Memory B cell (primary cell): ENCODE data around the gene IGF2R.
"Not testable (repeated sequence)": the region's sequence is repeated elsewhere in the genome, so short reads cannot be mapped to it uniquely, and the experiment has no call there.

Experiments
- ATAC-seq: fragments of 150-1000 bp; cut with Tn5 transposase; 2 replicates; pipeline ENCODE4 v1.10.0; 2021; ENCODE audit warnings: low read depth, mild to moderate bottlenecking, moderate library complexity
- DNase-seq, 2 donors: peaks; one replicate each; pipeline ENCODE4 v3.0.0; 2022; ENCODE audit warnings: low spot score in 2 of 2
- H3K27ac Mint-ChIP-seq: one replicate; pipeline ENCODE4 v1.8.0; 2022; ENCODE audit warnings: mild to moderate bottlenecking, moderate library complexity, mixed read lengths
- H3K27me3 Mint-ChIP-seq: one replicate; pipeline ENCODE4 v1.8.0; 2022; ENCODE audit warnings: mixed read lengths
- H3K36me3 Mint-ChIP-seq: one replicate; pipeline ENCODE4 v1.8.0; 2022; ENCODE audit warnings: mild to moderate bottlenecking, mixed read lengths
- H3K4me1 Mint-ChIP-seq: one replicate; pipeline ENCODE4 v1.8.0; 2022; ENCODE audit warnings: mixed read lengths
- H3K4me3 Mint-ChIP-seq: one replicate; pipeline ENCODE4 v1.8.0; 2022; ENCODE audit warnings: mild to moderate bottlenecking, moderate library complexity, mixed read lengths
- H3K9me3 Mint-ChIP-seq: one replicate; pipeline ENCODE4 v1.8.0; 2022; ENCODE audit warnings: mixed read lengths

IGF2R gene

DNA sequence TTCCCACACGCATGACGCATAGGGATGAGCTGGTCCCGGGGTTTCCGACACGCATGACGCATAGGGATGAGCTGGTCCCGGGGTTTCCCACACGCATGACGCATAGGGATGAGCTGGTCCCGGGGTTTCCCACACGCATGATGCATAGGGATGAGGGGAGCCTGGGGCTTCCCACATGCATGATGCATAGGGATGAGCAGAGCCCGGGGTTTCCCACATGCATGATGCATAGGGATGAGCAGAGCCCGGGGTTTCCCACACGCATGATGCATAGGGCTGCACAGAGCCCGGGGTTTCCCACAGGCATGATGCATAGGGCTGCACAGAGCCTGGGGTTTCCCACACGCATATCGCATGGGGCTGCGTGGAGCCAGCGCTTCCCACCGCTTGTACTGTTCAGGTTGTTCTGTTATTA is 165.5 kb downstream of the IGF2R start:
- not testable (repeated sequence) for H3K27ac Mint-ChIP-seq, H3K36me3 Mint-ChIP-seq, H3K27me3 Mint-ChIP-seq, H3K9me3 Mint-ChIP-seq, H3K4me3 Mint-ChIP-seq, H3K4me1 Mint-ChIP-seq, DNase-seq, ATAC-seq

DNA sequence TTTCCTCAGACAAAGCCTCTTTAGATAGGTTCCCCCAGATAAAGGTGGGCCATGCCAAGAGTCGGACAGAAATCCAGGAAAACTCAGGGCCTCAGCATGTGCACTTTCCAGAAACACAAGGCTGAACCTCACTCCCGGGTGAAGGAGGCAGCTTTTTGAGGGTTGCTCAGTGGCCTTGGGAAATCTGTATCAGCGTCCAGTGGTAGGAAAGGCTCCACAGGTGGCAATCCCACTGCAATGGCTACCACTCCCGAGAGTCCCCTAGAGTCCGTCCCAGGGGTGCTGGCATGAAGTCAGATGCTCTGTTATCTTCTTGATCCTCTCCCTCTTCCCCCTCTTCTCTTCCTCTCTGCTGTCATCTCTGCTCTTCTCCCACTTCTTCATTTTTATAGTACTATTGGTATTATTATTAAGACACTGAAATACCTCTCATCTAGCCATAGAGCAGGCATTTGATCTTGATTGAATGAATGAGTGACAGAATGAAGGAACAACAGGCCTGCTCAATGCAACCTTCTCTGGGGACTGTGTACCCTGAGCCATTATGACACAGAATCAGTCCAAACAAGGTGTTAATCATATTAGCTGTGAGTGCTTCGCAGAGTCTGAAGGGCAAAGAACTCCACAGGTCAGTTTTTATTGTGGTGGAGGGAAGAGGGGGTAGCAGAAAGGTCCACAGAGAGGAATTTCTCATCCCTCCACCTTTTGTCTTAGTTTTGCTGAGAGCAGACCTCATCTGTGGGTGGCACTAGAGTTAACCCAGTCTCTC is 166.1 kb downstream of the IGF2R start:
- Mint-ChIP-seq H3K4me3 (no peak overlapping the region), H3K27me3 (no peaks in the 10 kb centered on the region), H3K36me3 (no peaks in the 10 kb centered on the region), H3K27ac (no peak overlapping the region), H3K4me1 (no peaks in the 10 kb centered on the region), H3K9me3 (no peaks in the 10 kb centered on the region)
- no peak for ATAC-seq
- DNase-seq: no peak

DNA sequence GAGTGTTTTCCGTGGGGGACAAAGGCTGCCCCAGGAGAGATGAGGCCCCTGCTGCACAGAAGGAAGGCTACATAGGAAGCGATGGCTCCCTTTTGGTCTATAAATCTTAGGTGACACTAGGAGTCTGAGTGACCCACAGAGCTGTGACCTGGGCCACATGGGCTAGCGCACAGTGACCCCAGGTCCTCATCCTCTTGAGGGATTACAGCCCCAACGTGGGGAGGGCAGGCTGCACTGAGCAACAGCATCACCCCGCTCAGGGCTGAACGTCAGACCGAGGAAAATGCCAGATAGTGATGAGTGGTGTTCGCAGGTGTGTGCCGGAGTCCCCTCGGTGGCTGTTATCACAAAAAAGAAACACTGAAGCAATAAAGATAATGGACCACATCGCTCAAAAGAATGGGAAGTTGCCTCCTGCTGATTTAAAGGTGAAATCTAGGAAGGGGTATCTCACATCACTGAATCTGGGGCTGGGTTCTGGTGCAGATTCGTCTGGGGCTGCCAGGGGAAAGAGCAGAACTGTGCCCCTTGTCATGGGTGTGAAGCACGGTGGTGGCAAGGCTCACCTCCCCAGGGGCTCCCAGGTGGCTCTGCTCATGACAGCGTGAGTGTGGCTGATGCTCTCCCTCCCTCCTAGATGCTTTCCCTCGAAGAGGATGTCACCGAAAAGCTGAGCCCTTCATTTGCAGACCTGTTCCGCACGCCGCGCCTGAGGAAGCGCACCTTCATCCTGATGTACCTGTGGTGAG is 167.2 kb downstream of the IGF2R start:
- Mint-ChIP-seq H3K27me3 (no peaks in the 10 kb centered on the region), H3K36me3 (no peaks in the 10 kb centered on the region), H3K4me3 (no peak overlapping the region), H3K27ac (no peak overlapping the region), H3K9me3 (no peaks in the 10 kb centered on the region), H3K4me1 (no peaks in the 10 kb centered on the region)
- no peak for DNase-seq
- ATAC-seq: no peak

DNA sequence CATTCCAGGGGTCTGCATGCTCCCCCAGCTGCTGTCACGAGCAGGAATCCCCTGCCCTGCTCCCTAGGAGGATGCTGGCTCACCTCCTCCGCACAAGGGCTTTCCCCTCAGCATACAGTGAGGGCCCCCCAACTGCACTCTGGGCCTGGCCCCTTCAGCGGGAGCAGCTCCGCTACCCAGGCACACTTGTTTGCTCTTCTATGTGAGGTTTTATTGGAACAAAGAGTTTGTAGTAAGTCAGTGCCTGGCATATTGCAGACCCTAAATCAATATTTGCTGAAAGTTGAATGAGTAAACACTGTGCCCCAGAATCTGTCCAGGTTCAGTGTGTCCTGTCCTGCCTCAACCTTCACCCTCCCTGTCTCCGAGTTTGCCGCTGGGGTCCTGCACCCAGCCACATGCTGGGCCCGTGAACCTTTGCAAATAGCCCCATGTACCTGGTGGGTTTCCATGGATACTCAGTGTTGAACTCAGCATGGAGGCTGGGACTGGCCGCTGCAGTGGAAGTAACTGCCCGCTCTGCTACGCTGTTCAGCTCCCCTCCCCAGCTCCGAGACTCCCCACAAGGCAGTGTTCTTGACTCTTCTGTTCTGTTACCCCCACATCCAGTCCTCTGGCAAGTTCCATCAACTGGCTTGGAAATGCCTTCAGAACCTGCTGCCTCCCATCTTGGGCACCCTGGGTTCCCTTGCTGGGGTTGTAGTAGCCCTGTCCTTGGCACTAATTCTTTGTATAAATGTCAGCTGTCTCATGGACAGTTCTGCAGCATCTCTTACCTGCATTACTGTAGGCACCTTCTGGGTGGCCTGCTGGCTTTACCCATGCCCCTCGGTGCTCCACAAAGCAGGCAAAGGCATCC is 168.5 kb downstream of the IGF2R start:
- Mint-ChIP-seq H3K4me3 (no peak overlapping the region), H3K4me1 (no peaks in the 10 kb centered on the region), H3K36me3 (no peaks in the 10 kb centered on the region), H3K9me3 (no peaks in the 10 kb centered on the region), H3K27ac (no peak overlapping the region), H3K27me3 (peaks cover 3% of the 10 kb centered on the region)
- ATAC-seq (no peak), DNase-seq (no peak)

DNA sequence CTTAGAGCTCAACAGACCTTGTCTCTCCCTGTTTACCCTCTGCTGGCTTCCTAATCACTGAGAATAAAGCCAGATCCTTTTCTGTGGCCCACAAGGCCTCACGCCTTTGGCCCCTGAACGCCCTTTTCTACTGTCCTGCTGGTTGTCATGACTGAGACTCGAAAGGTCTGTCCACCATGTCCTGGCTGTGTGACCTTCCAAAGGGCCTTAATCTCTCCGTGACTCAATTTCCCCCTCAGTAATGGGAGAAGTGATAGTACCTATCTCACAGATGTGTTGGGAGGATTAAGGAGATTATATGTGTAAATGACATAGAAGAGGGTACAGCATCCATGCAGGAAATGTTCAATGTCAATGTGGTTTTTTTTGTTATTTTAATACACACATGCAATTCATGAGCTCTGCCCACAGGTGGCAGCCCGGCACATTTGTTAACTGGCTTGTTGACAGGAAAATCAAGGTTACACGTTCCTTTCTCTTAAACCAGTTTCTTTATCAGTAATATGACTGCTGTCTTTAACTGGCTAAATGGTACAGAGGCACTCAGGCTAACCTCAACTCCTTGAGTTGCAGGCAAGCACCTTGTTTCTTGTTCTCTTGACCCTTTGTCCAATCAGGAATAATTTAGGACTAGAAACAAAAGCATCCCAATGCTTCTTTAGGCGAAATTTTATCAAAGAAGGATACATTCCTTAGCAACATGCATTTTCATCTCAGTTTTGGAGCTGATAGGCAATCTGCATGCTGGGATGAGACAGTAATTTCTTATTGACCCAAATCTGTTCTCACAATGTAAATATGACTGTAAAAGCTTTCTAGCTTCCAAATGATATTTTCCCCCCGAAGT is 169.3 kb downstream of the IGF2R start:
- Mint-ChIP-seq H3K9me3 (no peaks in the 10 kb centered on the region), H3K27me3 (peaks cover 3% of the 10 kb centered on the region), H3K4me1 (no peaks in the 10 kb centered on the region), H3K27ac (peak overlapping the region; percentile 49), H3K36me3 (no peaks in the 10 kb centered on the region), H3K4me3 (no peak overlapping the region)
- ATAC-seq: no peak
- DNase-seq: peak in 1 of 2 donors; percentile 23

DNA sequence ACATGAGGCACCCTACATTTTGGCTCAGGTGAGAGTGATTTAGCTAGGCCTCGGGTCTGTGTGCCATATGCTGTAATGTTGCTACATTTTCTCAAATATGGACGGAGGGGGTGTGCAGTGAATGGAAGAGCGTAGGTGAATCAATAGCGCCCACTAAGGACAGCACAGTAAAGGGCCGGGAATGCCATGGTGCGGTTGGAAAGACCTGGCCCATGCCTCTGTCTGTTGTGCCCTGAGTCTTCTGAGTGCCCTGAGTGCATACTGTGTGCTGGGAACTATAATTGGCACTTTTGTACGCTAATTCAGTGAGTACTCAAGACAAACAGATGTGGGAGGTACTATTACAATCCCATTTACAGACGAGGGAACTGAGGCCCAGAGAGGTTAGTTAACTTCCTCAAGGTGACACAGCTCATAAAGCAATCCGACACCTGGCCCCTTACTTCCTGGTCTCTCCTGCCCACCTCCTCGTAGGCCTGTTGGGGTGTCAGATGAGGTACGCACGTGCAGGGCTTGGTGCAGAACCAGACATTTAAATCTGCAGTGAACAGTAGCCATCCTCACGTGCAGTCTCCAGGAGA is 170.0 kb downstream of the IGF2R start:
- Mint-ChIP-seq H3K4me3 (no peak overlapping the region), H3K27ac (no peak overlapping the region), H3K36me3 (no peaks in the 10 kb centered on the region), H3K27me3 (peaks cover 3% of the 10 kb centered on the region), H3K9me3 (no peaks in the 10 kb centered on the region), H3K4me1 (no peaks in the 10 kb centered on the region)
- ATAC-seq: no peak
- no peak for DNase-seq

DNA sequence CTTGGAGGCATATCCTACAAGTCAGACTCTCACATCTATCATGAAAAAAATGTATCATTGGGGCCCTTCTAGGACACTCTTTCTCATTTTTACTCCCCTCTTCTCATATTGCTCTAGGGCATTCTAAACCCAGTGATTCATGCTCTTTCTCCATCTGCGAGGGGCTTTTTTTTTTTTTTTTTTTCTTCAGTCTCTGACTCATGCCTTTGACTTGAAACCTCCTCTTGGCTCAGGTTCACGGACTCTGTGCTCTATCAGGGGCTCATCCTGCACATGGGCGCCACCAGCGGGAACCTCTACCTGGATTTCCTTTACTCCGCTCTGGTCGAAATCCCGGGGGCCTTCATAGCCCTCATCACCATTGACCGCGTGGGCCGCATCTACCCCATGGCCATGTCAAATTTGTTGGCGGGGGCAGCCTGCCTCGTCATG is 170.6 kb downstream of the IGF2R start:
- peaks cover 3% of the 10 kb centered on the region for H3K27me3 Mint-ChIP-seq
- no peak overlapping the region for H3K4me3 Mint-ChIP-seq
- H3K36me3 Mint-ChIP-seq: peaks cover 2% of the 10 kb centered on the region
- no peaks in the 10 kb centered on the region for H3K4me1 Mint-ChIP-seq
- no peak for ATAC-seq
- peaks cover 2% of the 10 kb centered on the region for H3K9me3 Mint-ChIP-seq
- no peak for DNase-seq
- H3K27ac Mint-ChIP-seq: no peak overlapping the region

DNA sequence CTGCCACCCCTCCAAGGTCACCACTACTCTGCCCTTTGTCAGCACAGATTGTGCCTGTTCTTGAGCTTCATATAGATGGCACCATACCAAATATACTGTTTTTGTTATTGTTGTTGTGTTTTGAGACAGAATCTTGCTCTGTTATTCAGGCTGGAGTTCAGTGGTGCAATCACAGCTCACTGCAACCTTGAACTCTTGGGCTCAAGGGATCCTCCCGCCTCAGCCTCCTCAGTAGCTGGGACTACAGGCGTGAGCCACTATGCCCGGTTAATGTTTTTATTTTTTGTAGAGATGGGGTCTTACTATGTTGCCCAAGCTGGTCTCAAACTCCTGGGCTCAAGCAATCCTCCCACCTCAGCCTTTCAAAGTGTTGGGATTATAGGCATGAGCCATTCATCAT is 171.6 kb downstream of the IGF2R start:
- not testable (repeated sequence) for DNase-seq, H3K27me3 Mint-ChIP-seq, H3K36me3 Mint-ChIP-seq, H3K4me1 Mint-ChIP-seq, ATAC-seq, H3K9me3 Mint-ChIP-seq, H3K4me3 Mint-ChIP-seq, H3K27ac Mint-ChIP-seq

DNA sequence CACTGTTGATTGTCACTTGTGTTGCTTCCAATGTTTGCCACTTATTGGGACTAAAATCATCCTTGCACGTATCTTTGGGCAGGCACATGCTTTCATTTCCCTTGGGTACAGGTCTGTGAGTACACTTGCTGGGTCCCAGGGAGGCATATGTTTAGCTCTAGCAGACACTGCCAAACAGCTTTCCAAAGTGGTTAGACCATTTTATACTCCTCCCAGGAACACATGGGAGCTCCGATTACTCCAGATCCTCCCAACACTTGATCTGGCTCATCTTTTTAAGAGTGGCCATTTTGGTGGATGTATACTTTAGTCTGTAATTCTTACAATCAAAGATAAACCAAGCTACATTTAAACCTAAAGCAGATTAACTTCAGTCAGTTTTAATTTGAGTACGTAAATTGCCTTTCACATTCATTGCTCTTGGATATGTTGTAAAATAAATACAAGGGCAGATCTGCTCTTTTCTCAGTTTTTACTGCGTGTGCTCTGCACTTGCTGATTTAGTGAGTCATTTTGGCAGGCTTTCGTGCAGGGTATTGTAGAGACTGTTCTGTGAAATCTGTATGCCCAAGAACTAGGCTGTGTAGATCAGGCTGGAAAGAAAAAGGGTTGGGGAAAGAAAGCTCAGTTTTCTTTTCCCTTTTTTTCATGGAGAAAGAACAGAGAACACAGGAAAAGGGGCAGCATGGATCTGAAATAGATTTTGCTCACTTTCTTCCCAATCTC is 172.3 kb downstream of the IGF2R start:
- DNase-seq: no peak
- Mint-ChIP-seq H3K9me3 (peaks cover 2% of the 10 kb centered on the region), H3K27me3 (peaks cover 3% of the 10 kb centered on the region), H3K4me3 (no peak overlapping the region), H3K27ac (no peak overlapping the region), H3K4me1 (no peaks in the 10 kb centered on the region), H3K36me3 (peaks cover 4% of the 10 kb centered on the region)
- ATAC-seq: no peak

DNA sequence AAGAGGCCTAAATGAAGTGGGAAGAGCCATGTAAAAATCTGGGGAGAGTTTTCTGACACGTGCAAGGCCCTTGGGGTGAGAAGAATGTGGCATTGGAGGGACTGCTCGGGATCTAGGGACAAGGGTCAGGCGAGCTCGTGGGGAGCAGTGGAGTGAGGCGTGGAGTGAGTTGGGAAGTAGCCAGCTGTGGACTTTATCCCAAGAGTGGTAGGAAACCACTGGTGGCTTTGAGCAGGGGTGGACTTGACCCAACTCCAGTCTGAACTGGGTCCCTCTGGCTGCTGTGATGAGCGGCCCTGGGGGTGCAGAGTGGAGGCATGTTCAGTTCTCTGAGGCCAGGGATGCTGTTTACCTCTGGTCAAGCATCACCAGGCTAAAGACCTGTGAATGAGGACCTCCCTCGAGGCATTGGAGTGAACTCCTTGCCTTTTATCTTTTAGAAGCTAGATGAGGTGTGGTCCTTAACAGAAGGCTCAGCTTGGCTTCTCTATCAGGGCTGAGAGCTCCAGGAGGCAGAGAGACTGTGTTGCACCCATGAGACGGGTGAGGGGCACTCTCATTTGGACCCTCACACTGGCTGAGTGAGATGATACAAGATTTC is 173.3 kb downstream of the IGF2R start:
- Mint-ChIP-seq H3K4me1 (no peaks in the 10 kb centered on the region), H3K36me3 (peaks cover 5% of the 10 kb centered on the region), H3K4me3 (no peak overlapping the region), H3K9me3 (peaks cover 2% of the 10 kb centered on the region), H3K27ac (no peak overlapping the region), H3K27me3 (peaks cover 3% of the 10 kb centered on the region)
- no peak for DNase-seq
- ATAC-seq: no peak

DNA sequence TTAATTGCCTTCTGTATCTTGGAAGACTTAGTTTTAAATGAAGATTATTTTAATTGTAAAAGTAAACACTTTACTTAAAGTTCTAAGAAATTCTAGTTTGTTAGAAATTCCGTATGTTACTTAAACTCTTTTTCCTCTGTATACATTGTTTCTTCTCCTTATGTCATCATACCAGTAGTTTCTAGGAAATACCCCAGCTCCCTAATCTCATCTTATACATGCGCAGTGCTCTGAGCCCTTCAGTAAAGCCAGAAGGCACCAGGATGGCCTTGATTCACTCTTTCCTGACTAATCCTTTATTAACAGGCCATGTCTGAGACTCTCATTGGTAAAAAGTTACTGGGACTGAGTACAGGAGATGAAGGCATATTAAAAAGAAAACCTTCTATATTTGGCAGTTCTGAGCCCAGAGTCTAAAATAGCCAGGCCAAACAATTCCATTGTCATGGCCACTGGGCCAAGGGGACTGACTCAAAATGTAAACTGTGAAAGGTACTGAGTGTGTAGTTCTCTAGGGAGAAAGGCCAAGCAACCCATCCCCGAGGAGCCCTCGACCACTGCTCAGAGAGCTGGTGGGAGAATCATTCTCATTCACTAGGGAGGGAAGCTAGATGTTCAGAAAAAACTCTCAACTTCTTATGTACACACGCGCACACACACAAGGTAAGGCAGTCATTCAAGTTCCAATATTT is 177.7 kb downstream of the IGF2R start:
- DNase-seq (no peak), ATAC-seq (no peak)
- Mint-ChIP-seq H3K36me3 (peaks cover 9% of the 10 kb centered on the region), H3K4me1 (no peaks in the 10 kb centered on the region), H3K4me3 (no peak overlapping the region), H3K27ac (no peak overlapping the region), H3K9me3 (peaks cover 6% of the 10 kb centered on the region), H3K27me3 (peaks cover 3% of the 10 kb centered on the region)

DNA sequence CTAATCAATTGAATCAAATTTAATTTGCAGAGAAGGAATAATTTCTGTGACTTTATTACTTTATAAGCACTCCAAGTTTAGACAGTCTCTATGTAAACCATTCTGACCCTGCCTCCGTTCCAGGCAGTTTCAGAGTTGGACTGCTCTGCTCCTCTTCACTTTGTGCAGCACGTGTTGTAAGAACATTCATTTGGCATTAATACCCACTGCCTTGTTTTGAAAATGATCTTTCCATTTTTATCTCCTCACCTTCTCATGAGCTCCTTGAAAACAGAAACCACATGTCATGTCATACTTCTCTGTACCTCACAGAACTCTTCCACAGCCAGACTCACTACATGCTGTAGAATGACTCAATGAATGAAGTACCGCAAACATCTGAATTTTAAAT is 178.3 kb downstream of the IGF2R start:
- H3K4me1 Mint-ChIP-seq: no peaks in the 10 kb centered on the region
- H3K9me3 Mint-ChIP-seq: peaks cover 6% of the 10 kb centered on the region
- no peaks in the 10 kb centered on the region for H3K27me3 Mint-ChIP-seq
- peaks cover 9% of the 10 kb centered on the region for H3K36me3 Mint-ChIP-seq
- ATAC-seq (no peak), DNase-seq (no peak)
- no peak overlapping the region for H3K27ac Mint-ChIP-seq
- no peak overlapping the region for H3K4me3 Mint-ChIP-seq
